ENCODE measurements around the gene SCO2. TPM values are rescaled to one million over a fixed set of nuclear protein-coding genes. Genes with fewer than 3 reads are reported as not detected.
A peak's percentile ranks its signal among the peaks of the same experiment; 100 is the strongest.

The SCO2 gene
- total and polyA plus RNA-seq, 2 of the 13 experiments (the other 11 are each of a cell fraction or from before 2014, with no cell fraction given), result 0.32 to 3.7 TPM

GRCh38 chr22:50528682-50529415, 3.5 kb upstream of the SCO2 start (continued):
- TF ChIP-seq, protein P1, sequence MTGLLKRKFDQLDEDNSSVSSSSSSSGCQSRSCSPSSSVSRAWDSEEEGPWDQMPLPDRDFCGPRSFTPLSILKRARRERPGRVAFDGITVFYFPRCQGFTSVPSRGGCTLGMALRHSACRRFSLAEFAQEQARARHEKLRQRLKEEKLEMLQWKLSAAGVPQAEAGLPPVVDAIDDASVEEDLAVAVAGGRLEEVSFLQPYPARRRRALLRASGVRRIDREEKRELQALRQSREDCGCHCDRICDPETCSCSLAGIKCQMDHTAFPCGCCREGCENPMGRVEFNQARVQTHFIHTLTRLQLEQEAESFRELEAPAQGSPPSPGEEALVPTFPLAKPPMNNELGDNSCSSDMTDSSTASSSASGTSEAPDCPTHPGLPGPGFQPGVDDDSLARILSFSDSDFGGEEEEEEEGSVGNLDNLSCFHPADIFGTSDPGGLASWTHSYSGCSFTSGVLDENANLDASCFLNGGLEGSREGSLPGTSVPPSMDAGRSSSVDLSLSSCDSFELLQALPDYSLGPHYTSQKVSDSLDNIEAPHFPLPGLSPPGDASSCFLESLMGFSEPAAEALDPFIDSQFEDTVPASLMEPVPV (CRISPR knock-in tag; IDR thresholded peaks at IDR 0.05), result no peak
- TF ChIP-seq, protein P2, sequence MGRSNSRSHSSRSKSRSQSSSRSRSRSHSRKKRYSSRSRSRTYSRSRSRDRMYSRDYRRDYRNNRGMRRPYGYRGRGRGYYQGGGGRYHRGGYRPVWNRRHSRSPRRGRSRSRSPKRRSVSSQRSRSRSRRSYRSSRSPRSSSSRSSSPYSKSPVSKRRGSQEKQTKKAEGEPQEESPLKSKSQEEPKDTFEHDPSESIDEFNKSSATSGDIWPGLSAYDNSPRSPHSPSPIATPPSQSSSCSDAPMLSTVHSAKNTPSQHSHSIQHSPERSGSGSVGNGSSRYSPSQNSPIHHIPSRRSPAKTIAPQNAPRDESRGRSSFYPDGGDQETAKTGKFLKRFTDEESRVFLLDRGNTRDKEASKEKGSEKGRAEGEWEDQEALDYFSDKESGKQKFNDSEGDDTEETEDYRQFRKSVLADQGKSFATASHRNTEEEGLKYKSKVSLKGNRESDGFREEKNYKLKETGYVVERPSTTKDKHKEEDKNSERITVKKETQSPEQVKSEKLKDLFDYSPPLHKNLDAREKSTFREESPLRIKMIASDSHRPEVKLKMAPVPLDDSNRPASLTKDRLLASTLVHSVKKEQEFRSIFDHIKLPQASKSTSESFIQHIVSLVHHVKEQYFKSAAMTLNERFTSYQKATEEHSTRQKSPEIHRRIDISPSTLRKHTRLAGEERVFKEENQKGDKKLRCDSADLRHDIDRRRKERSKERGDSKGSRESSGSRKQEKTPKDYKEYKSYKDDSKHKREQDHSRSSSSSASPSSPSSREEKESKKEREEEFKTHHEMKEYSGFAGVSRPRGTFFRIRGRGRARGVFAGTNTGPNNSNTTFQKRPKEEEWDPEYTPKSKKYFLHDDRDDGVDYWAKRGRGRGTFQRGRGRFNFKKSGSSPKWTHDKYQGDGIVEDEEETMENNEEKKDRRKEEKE (IDR thresholded peaks at IDR 0.05), result no peak
- TF ChIP-seq MAX (IDR thresholded peaks at IDR 0.05), result peak; percentile 96
- TF ChIP-seq SMARCC2 (IDR thresholded peaks at IDR 0.05), result no peak
- 0 out of 2 replicates have a peak, but pooled peaks have one; percentile 64 for TF ChIP-seq ZNF878 (CRISPR knock-in tag; IDR thresholded peaks at IDR 0.05)
- no peak for TF ChIP-seq SPEN (CRISPR knock-in tag; IDR thresholded peaks at IDR 0.05; ENCODE audit: low read depth)

Data from HepG2 (cell line).